Caki2 (cell line): ENCODE data around the gene GLB1L3. TPM values are rescaled to one million over a fixed set of nuclear protein-coding genes. Genes with fewer than 3 reads are reported as not detected.

Experiments
- DNase-seq: peaks from one replicate; pipeline ENCODE4 v3.0.0-alpha.2; 2015; ENCODE audit warnings: low read depth
- in situ Hi-C: cut with HindIII; loops from 2 replicates; pipeline ENCODE4 v1.10.0; 2016; ENCODE audit warnings: low sequenced_read_pairs, low pct_unique_long_range_greater_than_20kb, mixed read lengths
- total RNA-seq: library from RNA; depleted of rRNA; stranded (reverse); fragments of >200 nt; shearing (Covaris generic); gene quantifications from 2 replicates; pipeline ENCODE4 v1.2.3, GENCODE V29; 2014; ENCODE audit warnings: low replicate concordance; rRNA removed

The GLB1L3 gene, protein sequence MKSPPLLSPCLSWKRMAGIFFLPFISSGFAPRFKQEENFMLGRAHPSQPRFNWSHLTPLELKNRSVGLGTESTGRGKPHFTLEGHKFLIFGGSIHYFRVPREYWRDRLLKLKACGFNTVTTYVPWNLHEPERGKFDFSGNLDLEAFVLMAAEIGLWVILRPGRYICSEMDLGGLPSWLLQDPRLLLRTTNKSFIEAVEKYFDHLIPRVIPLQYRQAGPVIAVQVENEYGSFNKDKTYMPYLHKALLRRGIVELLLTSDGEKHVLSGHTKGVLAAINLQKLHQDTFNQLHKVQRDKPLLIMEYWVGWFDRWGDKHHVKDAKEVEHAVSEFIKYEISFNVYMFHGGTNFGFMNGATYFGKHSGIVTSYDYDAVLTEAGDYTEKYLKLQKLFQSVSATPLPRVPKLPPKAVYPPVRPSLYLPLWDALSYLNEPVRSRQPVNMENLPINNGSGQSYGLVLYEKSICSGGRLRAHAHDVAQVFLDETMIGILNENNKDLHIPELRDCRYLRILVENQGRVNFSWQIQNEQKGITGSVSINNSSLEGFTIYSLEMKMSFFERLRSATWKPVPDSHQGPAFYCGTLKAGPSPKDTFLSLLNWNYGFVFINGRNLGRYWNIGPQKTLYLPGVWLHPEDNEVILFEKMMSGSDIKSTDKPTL
- not detected in 2 replicates for total RNA-seq

DNA sequence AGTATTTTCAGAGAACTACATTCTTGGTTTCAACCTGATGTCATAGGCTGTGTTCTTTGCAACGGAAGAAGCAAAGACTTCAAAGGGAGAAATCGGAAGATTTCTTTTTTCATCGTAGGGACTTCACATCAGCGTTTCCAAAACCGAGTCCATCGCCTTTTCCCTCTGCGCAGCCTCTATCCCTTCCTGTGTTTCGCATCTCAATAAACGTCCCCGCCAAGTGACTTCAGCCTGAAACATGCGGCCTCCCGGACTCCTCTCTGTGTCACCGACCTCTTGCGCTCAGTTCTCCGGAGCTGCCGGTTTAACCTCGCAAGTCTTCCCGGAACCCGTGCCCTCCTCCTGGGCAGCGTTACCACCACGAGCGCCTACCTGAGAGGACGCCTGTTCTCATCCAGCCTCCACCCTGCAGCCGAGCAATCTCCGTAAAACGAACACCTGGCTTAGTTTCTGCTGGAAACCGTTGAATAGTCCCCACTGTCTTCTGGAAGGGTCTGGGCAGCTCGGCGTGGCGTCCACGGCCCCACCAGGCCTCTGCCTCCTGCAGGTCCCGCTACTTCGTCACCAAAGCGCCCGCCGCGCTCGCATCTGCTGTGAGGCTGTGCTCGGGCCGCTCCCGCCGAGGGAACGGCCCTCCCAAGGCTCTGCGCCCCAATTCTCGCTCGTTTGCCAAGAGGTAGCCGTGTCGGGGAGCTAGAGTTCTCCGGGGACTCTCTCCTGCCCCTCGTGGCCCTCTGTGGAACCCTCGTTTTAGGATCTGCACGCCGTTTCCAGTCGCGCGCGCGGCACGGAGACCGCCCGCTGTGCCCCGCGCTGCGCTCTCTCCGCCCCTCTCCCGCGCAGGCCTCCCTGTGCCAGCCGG lies at the start of gene GLB1L3:
GLB1L3 (plus strand) TSS at position 846 of the 862 bp plus-strand sequence. CDS start 362 bp downstream, outside the sequence.
- DNase-seq, result no peak
- in situ Hi-C loops, result no loop called here

GRCh38 chr11:134226806-134227325 lies 49.3 kb upstream of the GLB1L3 start:
- in situ Hi-C loops, result no loop called here
- DNase-seq, result no peak

DNA sequence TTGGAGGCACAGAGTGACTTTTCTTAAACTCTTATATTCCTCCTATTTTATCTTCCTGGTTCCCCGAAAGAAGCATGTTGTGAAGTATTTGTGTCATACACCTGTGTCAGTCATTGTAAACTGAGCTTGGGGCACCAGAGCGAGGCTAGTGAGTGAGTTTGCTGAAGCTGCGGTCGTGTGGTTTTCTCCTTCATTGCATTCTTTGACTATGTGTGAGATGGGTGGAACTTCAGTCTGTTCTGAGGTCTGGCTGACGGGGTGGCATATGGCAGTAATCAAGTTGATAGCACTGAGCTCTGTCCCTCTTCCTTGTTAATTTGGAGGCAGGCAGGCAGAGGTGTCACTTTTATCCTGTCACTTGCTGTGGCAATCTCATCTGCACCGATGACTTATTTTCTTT lies 47.6 kb upstream of the GLB1L3 start:
- in situ Hi-C loops, result no loop called here
- no peak for DNase-seq

- no peak for DNase-seq
- in situ Hi-C loops, result no loop called here
Measured at GRCh38 chr11:134229126-134229790, 46.9 kb upstream of the GLB1L3 start.

- DNase-seq, result no peak
- in situ Hi-C loops, result no loop called here
Measured at GRCh38 chr11:134230339-134230738, 45.8 kb upstream of the GLB1L3 start.

DNA sequence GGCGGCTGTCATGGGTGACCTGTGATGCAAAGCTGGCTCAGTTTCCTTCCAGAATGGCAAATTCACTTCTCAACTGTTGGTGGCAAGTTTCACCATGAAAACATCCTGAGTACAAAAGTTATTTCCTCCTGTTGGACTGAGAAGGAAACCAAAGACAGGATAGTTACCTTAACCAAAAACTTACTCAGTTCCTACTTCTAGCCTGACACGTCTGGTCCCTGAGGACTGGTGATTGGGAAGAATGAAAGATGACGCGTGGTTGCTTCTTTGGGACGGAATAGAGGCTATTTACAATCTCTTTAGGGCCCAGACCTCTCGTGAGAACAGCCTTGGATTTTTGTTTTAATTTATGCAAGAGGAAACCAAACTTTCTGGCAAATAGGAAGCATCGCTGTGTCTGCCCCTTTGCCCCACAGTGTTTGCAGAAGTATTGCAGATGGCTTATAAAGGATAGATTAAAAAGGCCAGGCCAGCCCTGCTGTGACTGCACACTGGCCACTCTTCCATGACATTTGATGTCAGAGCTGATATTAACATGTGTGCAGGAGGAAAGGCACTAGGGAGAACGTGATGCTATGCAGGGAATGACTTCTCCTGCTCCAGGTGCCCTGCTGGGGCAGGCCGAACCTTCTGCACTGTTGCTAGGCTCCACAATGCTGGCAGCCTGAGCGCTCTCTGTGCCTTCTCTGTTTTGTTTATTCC lies 44.1 kb upstream of the GLB1L3 start:
- in situ Hi-C loops, result no loop called here

DNA sequence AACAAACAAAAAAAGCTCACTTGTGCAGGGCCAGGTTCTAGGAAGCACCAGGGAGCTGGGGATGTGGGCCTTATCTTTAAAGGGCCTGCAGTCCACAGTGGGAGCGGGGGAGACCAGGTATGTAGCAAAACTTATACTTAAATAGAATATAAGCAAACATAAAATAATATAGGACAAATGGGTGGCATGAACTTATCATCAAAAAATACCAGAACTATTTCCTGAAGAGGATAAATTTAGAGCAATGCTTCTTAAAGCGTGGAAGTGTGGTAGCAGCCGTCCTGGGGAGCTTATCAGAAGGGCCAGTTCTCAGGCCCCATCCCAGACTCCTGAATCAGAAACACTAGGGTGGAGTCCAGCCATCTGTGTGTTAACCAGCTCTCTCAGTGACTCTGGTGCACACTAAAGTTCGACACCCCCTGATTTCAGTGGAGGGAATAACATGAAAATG lies 42.4 kb upstream of the GLB1L3 start:
- no peak for DNase-seq

More for the DNA sequence above, 44.1 kb upstream of the GLB1L3 start:
- DNase-seq, result no peak

DNA sequence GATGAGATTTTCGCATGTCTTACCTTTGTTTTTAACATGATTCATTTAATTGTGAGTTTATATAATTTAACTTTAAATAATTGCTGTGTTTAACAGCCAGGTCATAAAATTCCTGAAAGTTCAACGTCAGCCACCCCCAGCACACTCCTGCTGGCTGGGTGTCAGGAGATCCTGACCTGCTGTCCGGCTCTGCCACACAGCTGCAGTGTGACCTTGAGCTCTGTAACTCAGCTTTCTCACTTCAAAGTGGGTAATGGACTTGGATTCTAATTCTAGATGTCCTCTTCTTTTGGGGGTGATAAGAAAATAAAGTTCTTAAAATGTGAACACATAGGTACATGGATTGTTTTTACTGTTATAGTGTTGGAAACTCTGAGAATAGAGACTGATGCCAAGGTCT lies 40.8 kb upstream of the GLB1L3 start:
- in situ Hi-C loops, result no loop called here
- no peak for DNase-seq

More for the DNA sequence above, 42.4 kb upstream of the GLB1L3 start:
- in situ Hi-C loops, result no loop called here

DNA sequence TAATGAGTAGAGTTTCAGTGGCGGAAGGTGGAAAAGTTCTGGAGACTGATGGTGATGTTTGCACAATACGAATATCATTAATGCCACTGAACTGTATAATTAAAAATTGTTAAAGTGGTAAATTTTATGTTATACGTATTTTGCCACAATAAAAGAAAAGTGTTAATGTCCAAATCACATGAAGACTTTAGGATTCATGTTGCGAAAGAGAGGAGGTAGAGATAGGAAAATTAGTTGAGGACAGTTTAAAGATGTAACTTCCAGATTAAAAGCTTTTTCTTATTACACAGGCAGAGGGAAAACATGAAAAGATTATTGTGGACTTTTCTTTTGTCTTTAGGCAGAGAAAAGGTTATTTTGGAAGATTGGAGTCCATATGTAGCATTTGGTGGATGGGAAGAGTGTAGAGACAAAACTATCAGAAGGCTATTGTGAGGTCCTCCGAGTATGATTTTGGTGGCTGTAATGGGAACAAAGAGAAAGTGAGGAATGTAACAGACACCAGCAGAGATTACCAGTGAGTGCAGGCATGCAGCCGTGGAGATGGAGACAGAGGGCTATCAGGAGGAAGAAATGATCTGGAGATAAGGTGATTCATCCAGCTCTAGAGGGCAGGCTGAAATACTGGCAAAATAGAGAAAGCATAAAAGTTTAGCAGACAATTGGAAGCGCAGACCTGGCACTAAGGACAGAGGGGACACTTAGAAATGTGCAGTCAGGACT lies 39.2 kb upstream of the GLB1L3 start:
- in situ Hi-C loops, result no loop called here
- DNase-seq, result no peak

DNA sequence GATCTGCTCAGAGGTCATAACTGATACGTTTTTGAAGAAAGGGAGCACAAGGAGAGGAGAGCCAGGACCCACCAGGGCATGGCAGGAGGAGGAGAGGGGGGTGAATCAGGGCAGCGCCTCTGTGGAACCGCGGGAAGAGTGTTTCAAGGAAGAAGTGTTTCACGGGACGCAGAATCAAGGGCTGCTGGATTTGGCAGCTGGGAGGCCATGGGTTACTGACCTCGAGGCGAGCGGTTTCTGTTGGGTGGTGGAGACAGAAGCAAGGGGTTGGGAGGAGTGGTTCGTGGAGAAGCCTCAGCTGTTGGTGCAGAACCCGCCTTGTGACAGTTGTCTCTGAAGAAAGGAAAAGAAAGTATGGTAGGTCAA lies 38.6 kb upstream of the GLB1L3 start:
- DNase-seq, result no peak
- in situ Hi-C loops, result no loop called here

GRCh38 chr11:134238956-134239355 lies 37.2 kb upstream of the GLB1L3 start:
- in situ Hi-C loops, result no loop called here
- no peak for DNase-seq

DNA sequence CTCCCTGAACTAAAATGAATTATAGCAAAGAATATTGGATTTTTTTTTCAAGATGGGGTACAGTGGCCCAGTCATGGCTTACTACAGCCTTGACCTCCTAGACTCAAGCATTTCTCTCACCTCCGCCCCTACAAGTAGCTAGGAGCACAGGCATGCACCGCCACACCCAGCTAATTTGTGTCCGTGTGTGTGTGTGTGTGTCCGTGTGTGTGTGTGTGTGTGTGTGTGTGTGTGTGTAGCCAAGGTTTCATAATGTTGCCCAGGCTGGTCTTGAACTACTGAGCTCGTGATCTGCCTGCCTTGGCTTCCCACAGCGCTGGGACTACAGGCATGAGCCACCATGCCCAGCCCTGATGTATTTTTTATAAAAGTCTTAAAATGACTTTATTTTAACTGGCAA lies 35.6 kb upstream of the GLB1L3 start:
- in situ Hi-C loops, result no loop called here
- no peak for DNase-seq

DNA sequence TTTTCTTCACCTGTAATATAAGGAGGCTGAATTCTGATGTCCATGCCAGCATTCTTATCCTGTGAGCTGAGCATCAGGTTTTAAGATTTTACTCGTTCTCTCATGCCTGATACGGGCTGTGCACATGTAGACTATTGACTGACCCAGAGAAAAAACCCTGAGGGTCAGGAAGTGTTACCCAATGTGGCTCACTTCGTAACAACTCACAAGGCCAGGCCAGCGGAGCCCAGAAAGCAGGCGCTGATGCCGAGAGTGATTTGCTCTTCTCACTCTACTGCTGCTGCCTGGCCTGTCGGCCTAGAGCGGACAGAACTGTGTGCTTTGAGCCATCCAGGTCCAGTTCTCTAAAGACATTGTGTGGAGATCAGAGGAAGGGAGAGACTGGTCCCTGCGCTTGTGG lies 33.8 kb upstream of the GLB1L3 start:
- in situ Hi-C loops, result no loop called here
- no peak for DNase-seq

DNA sequence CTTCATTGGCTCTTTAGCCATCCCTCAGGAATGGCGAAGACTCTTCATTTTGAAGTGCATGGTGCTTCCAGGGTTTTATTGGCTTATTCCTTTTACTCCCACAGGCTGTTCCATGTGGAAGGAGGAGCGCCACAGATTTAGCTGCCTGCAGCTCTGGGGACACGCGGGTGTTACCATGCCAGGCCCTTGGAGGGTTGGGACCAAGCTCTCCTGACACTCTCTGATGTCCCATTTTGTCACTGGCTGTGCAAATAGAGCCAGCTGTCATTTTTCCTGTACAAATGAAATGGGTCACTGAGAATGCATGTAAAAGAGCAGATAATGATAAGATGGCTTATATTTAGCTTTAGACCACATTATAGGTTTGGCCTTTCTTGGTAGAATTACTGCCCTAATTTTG lies 32.3 kb upstream of the GLB1L3 start:
- no peak for DNase-seq
- in situ Hi-C loops, result no loop called here

GRCh38 chr11:134244593-134244992 lies 31.6 kb upstream of the GLB1L3 start:
- in situ Hi-C loops, result no loop called here
- DNase-seq, result no peak

DNA sequence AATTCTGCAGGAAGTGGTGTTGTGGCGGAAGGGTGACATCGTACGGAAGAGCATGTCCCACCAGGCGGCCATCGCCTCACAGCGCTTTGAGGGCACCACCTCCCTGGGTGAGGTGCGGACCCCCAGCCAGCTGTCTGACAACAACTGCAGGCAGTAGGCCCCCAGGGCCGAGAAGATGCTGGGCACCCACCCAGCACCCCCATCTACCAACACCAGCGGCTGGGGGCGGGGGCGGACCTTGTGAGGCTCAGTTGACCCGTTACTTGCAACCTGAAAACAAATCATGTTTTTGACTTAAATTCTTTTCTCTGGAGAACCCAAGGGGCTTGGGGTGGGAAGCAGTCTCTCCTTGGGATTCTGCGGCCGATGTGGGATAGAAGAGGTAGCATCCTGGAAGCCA lies 30.7 kb upstream of the GLB1L3 start:
- in situ Hi-C loops, result no loop called here

DNA sequence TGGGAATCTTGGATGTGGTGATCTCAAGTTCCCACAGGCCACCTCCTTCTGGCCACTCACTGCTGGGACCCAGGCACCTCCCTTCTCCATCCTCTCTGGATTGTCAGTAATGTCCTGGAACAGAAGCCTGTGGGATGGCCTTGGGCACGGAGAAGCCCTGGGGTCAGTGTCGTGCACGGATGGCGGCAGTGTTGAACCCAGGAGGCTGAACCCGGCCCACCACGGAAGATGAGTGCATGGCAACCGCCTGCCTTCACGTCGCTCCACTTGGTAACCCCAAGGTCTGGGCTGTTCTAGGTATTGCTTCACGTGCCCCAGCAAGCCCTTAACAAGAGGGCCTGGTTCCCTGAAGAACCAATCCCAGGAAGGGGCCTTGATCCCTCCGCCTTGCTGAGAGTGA lies 30.1 kb upstream of the GLB1L3 start:
- in situ Hi-C loops, result no loop called here
- no peak for DNase-seq

More for the DNA sequence above, 30.7 kb upstream of the GLB1L3 start:
- no peak for DNase-seq
